Tibial artery (tissue), 4 donors: Measurements from ENCODE around the gene TIMM29.
"Not testable (repeated sequence)": the region's sequence is repeated elsewhere in the genome, so short reads cannot be mapped to it uniquely, and the experiment has no call there.

Experiments
- DNase-seq, 2 donors: peaks; one replicate each; pipeline ENCODE4 v3.0.0-alpha.2; 2019
- H3K27ac ChIP-seq, 2 donors: fragments of 200-600 bp; sonication (generic) in 1 of 2; 1 replicate in 1 of 2; 2 replicates in 1 of 2; pipeline ENCODE4 v1.5.1; 2018 to 2019; ENCODE audit warnings: mild to moderate bottlenecking in 1 of 2
- H3K27me3 ChIP-seq, 2 donors: fragments of 200-600 bp; sonication (generic) in 1 of 2; one replicate each; pipeline versions ENCODE4 v1.5.1 to v1.6.0; 2016 to 2019
- H3K36me3 ChIP-seq, 3 donors: fragments of 200-600 bp; sonication (generic) in 2 of 3; one replicate each; pipeline ENCODE4 v1.5.1; 2016 to 2019; ENCODE audit warnings: mild to moderate bottlenecking in 2 of 3
- H3K4me1 ChIP-seq, 4 donors: fragments of 200-600 bp; sonication (generic) in 2 of 4; 1 replicate in 3 of 4; 2 replicates in 1 of 4; pipeline ENCODE4 v1.5.1; 2016 to 2019
- H3K4me3 ChIP-seq, 2 donors: fragments of 200-600 bp; sonication (generic) in 1 of 2; 1 replicate in 1 of 2; 2 replicates in 1 of 2; pipeline ENCODE4 v1.5.1; 2018 to 2019; ENCODE audit warnings: mild to moderate bottlenecking in 2 of 2
- H3K9me3 ChIP-seq, 3 donors: fragments of 200-600 bp; sonication (generic) in 1 of 3; one replicate each; pipeline ENCODE4 v1.5.1; 2016 to 2019
- intact Hi-C: fragments of 100-400 bp; cut with DNase I; formaldehyde crosslinking; loops from one replicate; pipeline ENCODE4 v1.15.0; 2023; ENCODE audit warnings: low total_unique reads
- TF ChIP-seq, protein P1 (sequence below), 2 experiments: fragments of 200-600 bp in 1 of 2; fragments of 450-650 bp in 1 of 2; IDR thresholded peaks; one replicate each; pipeline ENCODE4 v1.5.1; 2017 to 2019; ENCODE audit warnings: antibody characterized with exemption in 2 of 2, mild to moderate bottlenecking in 1 of 2, moderate library complexity in 1 of 2

Gene TIMM29

DNA sequence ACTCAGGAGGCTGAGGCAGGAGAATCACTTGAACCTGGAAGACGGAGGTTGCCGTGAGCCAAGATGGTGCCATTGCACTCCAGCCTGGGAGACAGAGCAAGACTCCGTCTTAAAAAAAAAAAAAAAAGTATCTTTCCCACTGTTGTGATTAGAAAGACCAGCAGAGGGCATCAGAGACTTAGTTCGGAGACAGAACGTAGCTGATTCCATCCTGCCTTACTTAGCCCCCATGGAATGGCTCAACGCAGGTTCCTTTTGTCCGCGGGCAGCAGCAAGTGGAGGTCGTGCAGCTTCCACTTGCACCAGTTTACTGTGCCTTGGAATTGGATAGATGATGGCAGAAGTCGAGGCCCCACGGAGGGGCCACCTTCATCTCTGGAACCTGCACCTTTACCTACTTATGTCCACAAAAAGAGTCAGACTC lies 8.1 kb downstream of the TIMM29 start:
- Histone ChIP-seq H3K27ac (no peak overlapping the region), H3K27me3 (no peaks in the 10 kb centered on the region), H3K4me1 (peaks cover 0 to 7% (median 2%) of the 10 kb centered on the region in 4 donors), H3K4me3 (no peak overlapping the region), H3K9me3 (no peaks in the 10 kb centered on the region), H3K36me3 (peaks cover 0 to 17% (median 13%) of the 10 kb centered on the region in 3 donors)
- DNase-seq, result no peak
- TF ChIP-seq, protein P1, sequence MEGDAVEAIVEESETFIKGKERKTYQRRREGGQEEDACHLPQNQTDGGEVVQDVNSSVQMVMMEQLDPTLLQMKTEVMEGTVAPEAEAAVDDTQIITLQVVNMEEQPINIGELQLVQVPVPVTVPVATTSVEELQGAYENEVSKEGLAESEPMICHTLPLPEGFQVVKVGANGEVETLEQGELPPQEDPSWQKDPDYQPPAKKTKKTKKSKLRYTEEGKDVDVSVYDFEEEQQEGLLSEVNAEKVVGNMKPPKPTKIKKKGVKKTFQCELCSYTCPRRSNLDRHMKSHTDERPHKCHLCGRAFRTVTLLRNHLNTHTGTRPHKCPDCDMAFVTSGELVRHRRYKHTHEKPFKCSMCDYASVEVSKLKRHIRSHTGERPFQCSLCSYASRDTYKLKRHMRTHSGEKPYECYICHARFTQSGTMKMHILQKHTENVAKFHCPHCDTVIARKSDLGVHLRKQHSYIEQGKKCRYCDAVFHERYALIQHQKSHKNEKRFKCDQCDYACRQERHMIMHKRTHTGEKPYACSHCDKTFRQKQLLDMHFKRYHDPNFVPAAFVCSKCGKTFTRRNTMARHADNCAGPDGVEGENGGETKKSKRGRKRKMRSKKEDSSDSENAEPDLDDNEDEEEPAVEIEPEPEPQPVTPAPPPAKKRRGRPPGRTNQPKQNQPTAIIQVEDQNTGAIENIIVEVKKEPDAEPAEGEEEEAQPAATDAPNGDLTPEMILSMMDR (IDR thresholded peaks at IDR 0.05), result peak; percentile 44 to 53
- intact Hi-C loops, result loop anchor here (5.0 kb wide), 1 partner anchor 196 kb away; no protein-coding TSS in a partner anchor

DNA sequence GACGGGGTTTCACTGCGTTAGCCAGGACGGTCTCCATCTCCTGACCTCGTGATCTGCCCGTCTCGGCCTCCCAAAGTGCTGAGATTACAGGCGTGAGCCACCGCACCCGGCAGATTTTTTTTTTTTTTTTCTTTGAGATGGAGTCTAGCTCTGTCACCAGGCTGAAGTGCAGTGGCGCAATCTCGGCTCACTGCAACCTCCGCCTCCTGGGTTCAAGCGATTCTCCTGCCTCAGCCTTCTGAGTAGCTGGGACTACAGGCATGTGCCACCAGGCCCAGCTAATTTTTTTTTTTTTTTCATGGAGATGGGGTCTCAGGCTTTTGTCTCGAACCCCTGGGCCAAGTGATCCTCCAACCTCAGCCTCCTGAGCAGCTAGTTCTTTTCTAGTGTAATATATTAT lies 13.0 kb downstream of the TIMM29 start:
- DNase-seq, H3K36me3 ChIP-seq, H3K27ac ChIP-seq, H3K27me3 ChIP-seq, H3K9me3 ChIP-seq, H3K4me1 ChIP-seq, intact Hi-C loops, H3K4me3 ChIP-seq: not testable (repeated sequence)

DNA sequence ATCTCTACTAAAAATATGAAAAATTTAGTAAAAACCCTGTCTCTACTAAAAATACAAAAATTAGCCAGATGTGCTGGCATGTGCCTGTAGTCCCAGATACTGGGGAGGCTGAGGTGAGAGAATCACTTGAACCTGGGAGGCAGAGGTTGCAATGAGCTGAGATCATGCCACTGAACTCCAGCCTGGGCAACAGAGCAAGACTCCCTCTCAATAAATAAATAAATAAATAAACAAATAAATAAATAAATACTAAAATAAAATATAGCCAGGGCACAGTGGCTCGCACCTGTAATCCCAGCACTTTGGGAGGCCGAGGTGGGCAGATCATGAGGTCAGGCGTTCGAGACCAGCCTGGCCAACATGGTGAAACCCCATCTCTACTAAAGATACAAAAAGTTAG lies 14.8 kb downstream of the TIMM29 start:
- DNase-seq, H3K27me3 ChIP-seq, H3K9me3 ChIP-seq, intact Hi-C loops, H3K4me1 ChIP-seq, H3K27ac ChIP-seq, H3K36me3 ChIP-seq, H3K4me3 ChIP-seq: not testable (repeated sequence)

DNA sequence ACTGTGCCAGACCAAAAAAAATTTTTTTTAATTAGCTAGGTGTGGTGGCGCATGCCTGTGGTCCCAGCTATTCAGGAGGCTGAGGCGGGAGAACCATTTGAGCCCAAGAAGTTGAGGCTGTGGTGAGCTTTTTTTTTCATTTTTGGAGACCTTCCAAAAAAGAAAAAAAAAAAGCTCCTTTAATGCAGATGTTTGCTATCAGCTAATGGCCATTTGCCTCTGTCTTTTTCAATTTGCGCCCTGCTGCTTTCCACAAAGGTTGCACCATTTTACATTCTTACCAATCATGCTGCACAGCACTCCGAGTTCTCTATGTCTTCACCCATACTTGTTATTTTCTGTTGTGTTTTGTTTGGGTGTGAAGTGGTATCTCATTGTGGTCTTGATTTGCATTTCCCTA lies 16.7 kb downstream of the TIMM29 start:
- intact Hi-C loops, result no loop called here
- H3K4me1 ChIP-seq, result peaks cover 0 to 5% (median 0%) of the 10 kb centered on the region in 4 donors
- TF ChIP-seq, protein P1 (IDR thresholded peaks at IDR 0.05), result no peak
- no peaks in the 10 kb centered on the region for H3K36me3 ChIP-seq
- no peaks in the 10 kb centered on the region for H3K27me3 ChIP-seq
- no peak overlapping the region for H3K4me3 ChIP-seq
- no peaks in the 10 kb centered on the region for H3K9me3 ChIP-seq
- DNase-seq, result no peak
- no peak overlapping the region for H3K27ac ChIP-seq

DNA sequence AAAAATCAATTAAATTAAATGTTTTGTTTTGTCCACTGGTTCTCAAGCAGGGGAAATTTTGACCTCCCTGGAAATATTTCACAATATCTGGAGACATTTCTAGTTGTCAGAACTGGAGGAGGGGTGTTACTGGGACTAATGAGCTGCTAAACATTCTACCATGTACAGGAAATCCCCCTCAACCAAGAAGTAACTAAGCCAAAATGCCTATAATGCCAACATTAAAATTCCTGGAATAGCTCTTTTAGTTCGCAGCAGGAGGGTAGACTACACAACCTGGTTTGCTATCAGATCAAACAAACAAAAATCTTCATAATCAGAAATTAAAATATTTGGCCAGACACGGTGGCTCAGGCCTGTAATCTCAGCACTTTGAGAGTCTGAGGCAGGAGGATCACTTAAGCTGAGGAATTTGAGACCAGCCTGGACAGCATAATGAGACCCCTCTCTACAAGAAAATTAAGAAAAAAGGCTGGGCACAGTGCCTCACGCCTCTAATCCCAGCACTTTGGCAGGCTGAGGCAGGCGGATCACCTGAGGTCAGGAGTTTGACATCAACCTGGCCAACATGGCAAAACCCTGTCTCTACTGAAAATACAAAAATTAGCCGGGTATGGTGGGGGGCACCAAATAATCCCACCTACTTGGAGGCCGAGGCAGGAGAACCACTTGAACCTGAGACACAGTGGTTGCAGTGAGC lies 18.5 kb downstream of the TIMM29 start:
- no peak for DNase-seq
- no peak overlapping the region for H3K4me3 ChIP-seq
- no peaks in the 10 kb centered on the region for H3K36me3 ChIP-seq
- no peak overlapping the region for H3K27ac ChIP-seq
- TF ChIP-seq, protein P1 (IDR thresholded peaks at IDR 0.05), result no peak
- H3K27me3 ChIP-seq, result no peaks in the 10 kb centered on the region
- intact Hi-C loops, result no loop called here
- H3K9me3 ChIP-seq, result no peaks in the 10 kb centered on the region
- peaks cover 0 to 4% (median 0%) of the 10 kb centered on the region in 4 donors for H3K4me1 ChIP-seq

DNA sequence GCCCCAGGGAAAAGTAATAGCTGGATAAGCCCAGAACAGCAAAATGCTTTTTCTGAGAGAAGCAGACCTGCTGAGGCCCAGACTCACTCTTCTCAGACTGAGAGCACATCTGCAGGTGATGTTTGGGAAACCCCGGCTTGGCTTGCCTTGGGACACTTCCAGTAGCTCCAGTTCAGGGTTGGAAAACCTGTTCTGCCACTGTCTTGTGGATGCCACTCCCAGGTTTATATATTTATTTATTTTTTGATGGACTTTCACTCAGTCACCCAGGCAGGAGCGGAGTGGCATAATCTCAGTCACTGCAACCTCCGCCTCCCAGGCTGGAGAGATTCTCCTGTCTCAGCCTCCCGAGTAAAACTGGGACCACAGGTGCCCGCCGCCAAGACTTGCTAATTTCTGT lies 24.2 kb downstream of the TIMM29 start:
- Histone ChIP-seq H3K9me3 (no peaks in the 10 kb centered on the region), H3K4me1 (no peaks in the 10 kb centered on the region), H3K27ac (no peak overlapping the region), H3K4me3 (no peak overlapping the region), H3K27me3 (no peaks in the 10 kb centered on the region), H3K36me3 (no peaks in the 10 kb centered on the region)
- intact Hi-C loops, result no loop called here
- TF ChIP-seq, protein P1 (IDR thresholded peaks at IDR 0.05), result no peak
- no peak for DNase-seq

DNA sequence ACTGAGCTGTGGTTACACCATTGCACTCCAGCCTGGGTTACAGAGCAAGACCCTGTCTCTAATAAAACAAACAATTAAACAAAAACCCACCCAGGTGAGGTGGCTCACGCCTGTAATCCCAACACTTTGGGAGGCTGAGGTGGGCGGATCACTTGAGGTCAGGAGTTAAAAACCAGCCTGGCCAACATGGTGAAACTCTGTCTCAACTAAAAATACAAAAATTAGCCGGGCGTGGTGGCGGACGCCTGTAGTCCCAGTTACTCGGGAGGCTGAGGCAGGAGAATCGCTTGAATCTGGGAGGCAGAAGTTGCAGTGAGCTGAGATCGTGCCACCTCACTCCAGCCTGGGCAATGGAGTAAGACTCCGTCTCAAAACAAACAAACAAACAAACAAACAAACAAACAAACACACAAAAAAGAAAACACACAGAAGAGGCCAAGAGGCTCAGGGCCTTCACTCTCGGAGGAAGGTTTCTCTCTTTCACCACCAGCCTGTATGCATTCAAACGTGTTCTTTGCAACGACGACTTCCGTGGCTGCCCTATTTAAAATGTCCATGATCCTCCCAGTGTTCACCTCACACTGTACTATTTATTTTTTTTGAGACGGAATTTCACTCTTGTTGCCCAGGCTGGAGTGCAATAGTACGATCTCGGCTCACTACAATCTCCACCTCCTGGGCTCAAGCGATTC lies 30.8 kb downstream of the TIMM29 start:
- H3K36me3 ChIP-seq, intact Hi-C loops, H3K27me3 ChIP-seq, DNase-seq, H3K9me3 ChIP-seq: not testable (repeated sequence)
- H3K27ac ChIP-seq, result peak overlapping the region in 1 of 2 donors; percentile 86
- peak overlapping the region in 1 of 2 donors; percentile 84 for H3K4me3 ChIP-seq
- peaks cover 0 to 27% (median 19%) of the 10 kb centered on the region in 4 donors for H3K4me1 ChIP-seq
